GM12872 (cell line): ENCODE measurements around the gene FFAR4.

Experiments
- CTCF ChIP-seq: IDR thresholded peaks from 3 replicates; pipeline ENCODE4 v1.5.1; 2011; ENCODE audit warnings: low read depth, mild to moderate bottlenecking, low read length, moderate library complexity; ENCODE audit not compliant: insufficient read depth

The FFAR4 gene

GRCh38 chr10:93589648-93590562 is 23.4 kb downstream of the FFAR4 start:
- TF ChIP-seq CTCF: no peak

- no peak for TF ChIP-seq CTCF
Measured at GRCh38 chr10:93590638-93591037, 24.2 kb downstream of the FFAR4 start.

- TF ChIP-seq CTCF: no peak
Measured at GRCh38 chr10:93591065-93591808, 24.8 kb downstream of the FFAR4 start.

GRCh38 chr10:93593254-93593653 is 26.8 kb downstream of the FFAR4 start:
- TF ChIP-seq CTCF: no peak

GRCh38 chr10:93593749-93594148 is 27.3 kb downstream of the FFAR4 start:
- no peak for TF ChIP-seq CTCF

GRCh38 chr10:93594518-93594917 is 28.1 kb downstream of the FFAR4 start:
- no peak for TF ChIP-seq CTCF

GRCh38 chr10:93595378-93596161 is 29.1 kb downstream of the FFAR4 start:
- no peak for TF ChIP-seq CTCF
